Heart right ventricle (tissue), 16 donors: ENCODE data around the gene CALM1. TPM values are rescaled to one million over a fixed set of nuclear protein-coding genes. Genes with fewer than 3 reads are reported as not detected.
A peak's percentile ranks its signal among the peaks of the same experiment; 100 is the strongest.

Experiments used
- ATAC-seq, 8 donors: fragments of 200-7000 bp; cut with Tn5 transposase; one replicate each; pipeline ENCODE4 v1.9.1; 2020; ENCODE audit warnings: mild to moderate bottlenecking in 8 of 8, moderate library complexity in 8 of 8, moderate number of reproducible peaks in 1 of 8
- DNase-seq, 2 donors: peaks; one replicate each; pipeline ENCODE4 v3.0.0-alpha.2; 2020
- H3K27ac ChIP-seq, 10 donors: fragments of 200-600 bp; sonication (generic) in 2 of 10; one replicate each; pipeline versions ENCODE4 v1.5.0 to v1.8.0; 2020 to 2022; ENCODE audit warnings: mild to moderate bottlenecking in 3 of 10
- H3K27me3 ChIP-seq, 7 donors: fragments of 200-600 bp; one replicate each; pipeline ENCODE4 v1.8.0; 2021 to 2022; ENCODE audit warnings: mild to moderate bottlenecking in 2 of 7
- H3K36me3 ChIP-seq, 9 donors: fragments of 200-600 bp; sonication (generic) in 1 of 9; one replicate each; pipeline versions ENCODE4 v1.5.0 to v1.8.0; 2020 to 2022; ENCODE audit warnings: mild to moderate bottlenecking in 2 of 9
- H3K4me1 ChIP-seq, 9 donors: fragments of 200-600 bp; sonication (generic) in 1 of 9; one replicate each; pipeline versions ENCODE4 v1.5.0 to v1.8.0; 2020 to 2022; ENCODE audit warnings: mild to moderate bottlenecking in 4 of 9
- H3K4me3 ChIP-seq, 10 donors: fragments of 200-600 bp; sonication (generic) in 2 of 10; one replicate each; pipeline versions ENCODE4 v1.5.0 to v1.8.0; 2020 to 2022; ENCODE audit warnings: mild to moderate bottlenecking in 7 of 10, moderate library complexity in 2 of 10
- H3K9me3 ChIP-seq, 11 donors: fragments of 200-600 bp in 10 of 11; sonication (generic) in 2 of 11; one replicate each; pipeline versions ENCODE4 v1.5.0 to v1.8.0; 2013 to 2022; ENCODE audit warnings: mild to moderate bottlenecking in 2 of 11, control low read depth in 1 of 11, moderate library complexity in 1 of 11
- CTCF ChIP-seq, 9 donors: fragments of 200-600 bp; sonication (generic) in 2 of 9; IDR thresholded peaks; one replicate each; pipeline versions ENCODE4 v1.5.0 to v1.8.0; 2021 to 2022; ENCODE audit warnings: antibody characterized with exemption in 9 of 9, mild to moderate bottlenecking in 5 of 9, moderate library complexity in 1 of 9
- WGBS, 2 donors: extraction: QIAGEN DNeasy Blood & Tissue Kit; methylation state at CpG; one replicate each; pipeline ENCODE4 v1.1.7; 2013; ENCODE audit warnings: inconsistent platforms in 1 of 2; 5-methylcytosine and 5-hydroxymethylcytosine counted together
- intact Hi-C, 10 donors: fragments of 100-400 bp; cut with DNase I; formaldehyde crosslinking; loops; one replicate each; pipeline versions ENCODE4 v1.11.1 to v1.14.2; 2022
- polyA plus RNA-seq, 2 donors: library from polyadenylated mRNA; stranded (reverse); fragments of 200-250 nt; gene quantifications; one replicate each; pipeline ENCODE4 v1.2.3, GENCODE V29; 2013
- total RNA-seq, 10 donors: library from RNA; stranded (reverse); fragmentation: NEBNext Ultra II Directional in 3 of 10; extraction: Animal tissue kit (Norgen Biotek cat#: 25700) in 3 of 10; gene quantifications; one replicate each; pipeline versions ENCODE4 v1.2.1 to v1.2.4, GENCODE V29; 2021 to 2023
- donor health status: Arrhythmogenic right ventricular cardiomyopathy.
- donor health status: ischemic (EF 13 %, LVEDD 7.1; RV severe dilation, severe dysfunction).
- donor health status: healthy with polysubstance abuse.
- donor health status: DM: no; HTN: yes; CAD: no.
- donor health status: DM: no; HTN: no; CAD: no.
- donor health status: ischemic (EF 25% LVEDD 6.9; RV normal size, moderate dysfunction).
- donor health status: ischemic (EF 25% LVEDD 5.7; RV mildly dilated, moderate dysfunction).
- donor health status: healthy.
- donor health status: DM: yes; HTN: yes; CAD: no.
- donor health status: Ischemic cardiomyopathy.
- donor health status: ischemic (EF 35%, LVEDD 5.7; RV mildly dilated, moderate dysfunction).
- donor health status: nonischemic (EF 11% LVEDD 7.7; RV severe dilation, severe dysfunction).
- donor health status: DM: yes; HTN: yes; CAD: no.
- donor health status: PGD.
- donor health status: ischemic (EF 29% LVEDD 5.4; RV normal size, mild dysfunction).
- donor health status: nonischemic (EF 23%, LVEDD 6.1; RV moderate dilation, normal function).

The CALM1 gene
- total and polyA plus RNA-seq, 12 donors = 293 to 787 (median 444) TPM

GRCh38 chr14:90405101-90405500 is 8.3 kb downstream of the CALM1 start:
- TF ChIP-seq CTCF (IDR thresholded peaks at IDR 0.05) = no peak
- H3K4me1 ChIP-seq = peaks cover 19 to 81% (median 56%) of the 10 kb centered on the region in 9 donors
- intact Hi-C loops = loop anchor here in 3 of 10 donors (5.0 to 10.0 kb wide), 3 partner anchors 100 to 112 kb away; no protein-coding TSS in a partner anchor
- peaks cover 0 to 86% (median 53%) of the 10 kb centered on the region in 9 donors for H3K36me3 ChIP-seq
- DNase-seq (no peak), ATAC-seq (no peak)
- no peaks in the 10 kb centered on the region for H3K9me3 ChIP-seq
- H3K4me3 ChIP-seq = no peak overlapping the region
- no peak overlapping the region for H3K27ac ChIP-seq
- WGBS, 2 donors = 84 to 90% methylated on average over 9 of the region's 9 CpGs
- no peaks in the 10 kb centered on the region for H3K27me3 ChIP-seq

GRCh38 chr14:90405755-90406154 is 8.9 kb downstream of the CALM1 start:
- H3K4me1 ChIP-seq = peaks cover 19 to 79% (median 55%) of the 10 kb centered on the region in 9 donors
- peaks cover 0 to 79% (median 52%) of the 10 kb centered on the region in 9 donors for H3K36me3 ChIP-seq
- no peak for TF ChIP-seq CTCF (IDR thresholded peaks at IDR 0.05)
- H3K4me3 ChIP-seq = no peak overlapping the region
- 82% methylated on average over 4 of the region's 4 CpGs for WGBS, 2 donors
- DNase-seq (no peak), ATAC-seq (no peak)
- intact Hi-C loops = loop anchor here in 3 of 10 donors (5.0 to 10.0 kb wide), 3 partner anchors 99 to 112 kb away; no protein-coding TSS in a partner anchor
- H3K27me3 ChIP-seq = no peaks in the 10 kb centered on the region
- peak overlapping the region in 1 of 10 donors; percentile 90 for H3K27ac ChIP-seq
- no peaks in the 10 kb centered on the region for H3K9me3 ChIP-seq

DNA sequence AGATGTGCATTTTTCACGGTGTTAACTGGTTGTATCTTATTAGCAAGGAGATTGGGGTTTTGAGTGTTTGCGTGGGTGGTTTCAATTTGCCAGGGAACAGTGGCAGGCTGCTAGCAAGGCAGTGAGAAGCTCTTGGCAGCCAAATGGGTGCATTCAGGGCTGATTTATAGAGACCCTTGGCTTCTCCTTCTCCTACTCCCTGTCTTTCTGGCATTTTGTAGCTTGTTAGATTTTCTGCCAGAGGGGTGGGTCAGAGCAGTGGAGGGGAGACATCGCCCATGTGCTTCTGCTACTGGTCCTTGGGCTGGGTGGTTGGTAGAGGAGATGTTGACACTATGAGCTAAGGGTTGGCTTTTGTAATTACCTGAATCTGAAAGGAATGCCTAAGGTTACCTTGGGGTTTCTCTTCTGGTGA is 9.6 kb downstream of the CALM1 start:
- intact Hi-C loops = loop anchor here in 3 of 10 donors (5.0 to 10.0 kb wide), 3 partner anchors 98 to 111 kb away; no protein-coding TSS in a partner anchor
- Histone ChIP-seq H3K4me3 (no peak overlapping the region), H3K36me3 (peaks cover 0 to 73% (median 45%) of the 10 kb centered on the region in 9 donors), H3K4me1 (peaks cover 18 to 73% (median 49%) of the 10 kb centered on the region in 9 donors), H3K27me3 (no peaks in the 10 kb centered on the region), H3K9me3 (no peaks in the 10 kb centered on the region), H3K27ac (peak overlapping the region in 1 of 10 donors; percentile 90)
- DNase-seq (no peak), ATAC-seq (no peak)
- 85 to 87% methylated on average over 3 of the region's 3 CpGs for WGBS, 2 donors
- TF ChIP-seq CTCF (IDR thresholded peaks at IDR 0.05) = no peak

GRCh38 chr14:90407230-90407629 is 10.4 kb downstream of the CALM1 start:
- Histone ChIP-seq H3K36me3 (peaks cover 0 to 65% (median 37%) of the 10 kb centered on the region in 9 donors), H3K4me1 (peaks cover 11 to 64% (median 41%) of the 10 kb centered on the region in 9 donors), H3K4me3 (no peak overlapping the region), H3K27me3 (no peaks in the 10 kb centered on the region), H3K27ac (peak overlapping the region in 2 of 10 donors; percentile 85 to 90), H3K9me3 (no peaks in the 10 kb centered on the region)
- no peak for DNase-seq
- 87 to 91% methylated on average over 3 of the region's 3 CpGs for WGBS, 2 donors
- intact Hi-C loops = loop anchor here in 3 of 10 donors (5.0 to 10.0 kb wide), 3 partner anchors 98 to 110 kb away; no protein-coding TSS in a partner anchor
- no peak for TF ChIP-seq CTCF (IDR thresholded peaks at IDR 0.05)
- ATAC-seq = no peak
